ENCODE data around the gene AKT2. TPM values are rescaled to one million over a fixed set of nuclear protein-coding genes. Genes with fewer than 3 reads are reported as not detected.

The AKT2 gene
- total RNA-seq, 1 donor from 2014 or later = 197 TPM

GRCh38 chr19:40242480-40242879 lies 42.7 kb downstream of the AKT2 start:
- TF ChIP-seq CTCF (IDR thresholded peaks at IDR 0.05; ENCODE audit: partially characterized antibody, unreplicated experiment) = no peak
- Mint-ChIP-seq H3K36me3 (ENCODE audit: unreplicated experiment) (no peaks in the 10 kb centered on the region), H3K27ac (ENCODE audit: unreplicated experiment) (no peak overlapping the region), H3K27me3 (ENCODE audit: unreplicated experiment) (peaks cover 6% of the 10 kb centered on the region), H3K4me3 (ENCODE audit: unreplicated experiment) (no peak overlapping the region), H3K9me3 (ENCODE audit: unreplicated experiment) (peaks cover 5% of the 10 kb centered on the region), H3K4me1 (ENCODE audit: low read depth, unreplicated experiment) (peaks cover 3% of the 10 kb centered on the region)
- DNase-seq = no peak

DNA sequence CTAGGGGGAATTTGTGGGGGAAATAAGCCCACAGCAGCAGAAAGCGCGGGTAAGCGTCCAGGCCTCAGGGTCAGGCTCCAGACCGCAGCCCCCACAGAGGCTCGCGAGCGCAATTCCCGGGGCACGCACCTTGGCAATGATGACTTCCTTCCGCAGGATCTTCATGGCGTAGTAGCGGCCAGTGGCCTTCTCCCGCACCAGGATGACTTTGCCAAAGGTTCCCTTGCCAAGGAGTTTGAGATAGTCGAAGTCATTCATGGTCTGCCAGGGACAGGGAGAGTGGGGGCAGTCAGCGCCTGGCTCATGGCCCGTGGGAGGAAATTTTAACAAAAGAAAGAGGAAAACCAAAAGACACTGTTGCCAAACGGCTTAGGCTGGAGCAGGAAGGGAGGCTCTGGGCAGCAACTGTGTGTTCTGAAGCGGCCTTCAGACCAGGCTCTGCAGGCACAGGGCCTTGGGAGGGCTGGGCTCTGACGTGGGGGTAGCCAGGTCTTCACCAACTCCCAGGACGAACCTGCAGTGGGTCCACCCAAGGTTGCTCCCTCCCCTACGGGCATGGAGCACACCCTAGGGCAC lies 43.2 kb downstream of the AKT2 start:
- no peak for TF ChIP-seq CTCF (IDR thresholded peaks at IDR 0.05; ENCODE audit: partially characterized antibody, unreplicated experiment)
- Mint-ChIP-seq H3K36me3 (ENCODE audit: unreplicated experiment) (no peaks in the 10 kb centered on the region), H3K27me3 (ENCODE audit: unreplicated experiment) (peaks cover 6% of the 10 kb centered on the region), H3K27ac (ENCODE audit: unreplicated experiment) (no peak overlapping the region), H3K9me3 (ENCODE audit: unreplicated experiment) (peaks cover 5% of the 10 kb centered on the region), H3K4me1 (ENCODE audit: low read depth, unreplicated experiment) (peaks cover 3% of the 10 kb centered on the region), H3K4me3 (ENCODE audit: unreplicated experiment) (no peak overlapping the region)
- DNase-seq = no peak

DNA sequence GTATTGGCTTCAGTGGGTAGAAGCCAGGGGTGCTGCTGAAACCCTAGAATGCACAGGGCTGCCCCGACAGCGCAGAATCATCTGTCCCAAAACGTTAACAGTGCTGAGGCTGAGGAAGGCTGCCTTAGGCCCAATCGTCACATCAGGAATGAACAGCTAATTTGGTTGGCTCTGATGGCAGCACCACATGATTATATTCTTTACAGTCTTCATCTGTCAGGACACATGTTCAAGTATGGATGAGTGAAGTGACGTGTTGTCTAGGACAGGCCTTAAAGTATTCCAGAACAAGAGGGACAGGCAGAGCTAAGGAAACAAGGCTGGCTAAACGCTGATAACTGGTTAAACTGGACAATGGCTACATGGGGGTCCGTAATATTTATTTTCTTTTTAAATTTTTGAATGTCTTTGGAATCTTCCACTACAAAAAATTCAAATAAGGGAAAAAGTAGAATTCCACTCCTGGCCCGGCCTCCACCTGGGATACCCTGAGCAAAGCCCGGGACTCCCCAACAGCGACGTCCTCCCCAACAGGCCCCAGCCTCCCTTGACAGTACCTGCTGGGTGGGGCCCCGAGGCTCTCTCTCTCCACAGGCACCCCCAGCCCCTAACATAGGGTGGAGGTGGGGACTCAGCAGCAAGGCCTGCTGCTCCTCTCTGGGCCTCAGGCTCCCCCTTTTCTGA lies 43.9 kb downstream of the AKT2 start:
- H3K27me3 Mint-ChIP-seq (ENCODE audit: unreplicated experiment) = peaks cover 6% of the 10 kb centered on the region
- H3K9me3 Mint-ChIP-seq (ENCODE audit: unreplicated experiment) = peaks cover 2% of the 10 kb centered on the region
- H3K4me1 Mint-ChIP-seq (ENCODE audit: low read depth, unreplicated experiment) = peaks cover under 1% of the 10 kb centered on the region
- no peak overlapping the region for H3K27ac Mint-ChIP-seq (ENCODE audit: unreplicated experiment)
- DNase-seq = no peak
- no peak for TF ChIP-seq CTCF (IDR thresholded peaks at IDR 0.05; ENCODE audit: partially characterized antibody, unreplicated experiment)
- no peak overlapping the region for H3K4me3 Mint-ChIP-seq (ENCODE audit: unreplicated experiment)
- no peaks in the 10 kb centered on the region for H3K36me3 Mint-ChIP-seq (ENCODE audit: unreplicated experiment)

GRCh38 chr19:40240332-40240731 lies 44.8 kb downstream of the AKT2 start:
- Mint-ChIP-seq H3K4me1 (ENCODE audit: low read depth, unreplicated experiment) (no peaks in the 10 kb centered on the region), H3K4me3 (ENCODE audit: unreplicated experiment) (no peak overlapping the region), H3K9me3 (ENCODE audit: unreplicated experiment) (peaks cover 2% of the 10 kb centered on the region), H3K27ac (ENCODE audit: unreplicated experiment) (no peak overlapping the region), H3K36me3 (ENCODE audit: unreplicated experiment) (no peaks in the 10 kb centered on the region), H3K27me3 (ENCODE audit: unreplicated experiment) (peaks cover 6% of the 10 kb centered on the region)
- TF ChIP-seq CTCF (IDR thresholded peaks at IDR 0.05; ENCODE audit: partially characterized antibody, unreplicated experiment) = no peak
- DNase-seq = no peak

All from glutamatergic neuron (in vitro differentiated cells).